Measurements from ENCODE around the gene SLC33A1. TPM values are rescaled to one million over a fixed set of nuclear protein-coding genes. Genes with fewer than 3 reads are reported as not detected.

The SLC33A1 gene
- total RNA-seq (ENCODE audit: low replicate concordance) = 21.8 and 27.4 TPM in 2 replicates

GRCh38 chr3:155854141-155854940, at the start of gene SLC33A1:
Gene SLC33A1 (minus strand): TSS chr3:155854427. CDS start chr3:155853997, 430 bp downstream.
- Histone ChIP-seq H3K9ac (peak within 1 kb of the TSS; percentile 79), H3K79me2 (ENCODE audit: low read depth) (peaks cover 47% of the 10 kb centered on the region), H3F3A (ENCODE audit: low read depth) (peaks cover 13% of the 10 kb centered on the region), H3K4me2 (peak within 1 kb of the TSS; percentile 96), H3K27me3 (peaks cover 5% of the 10 kb centered on the region), H3K27ac (peak within 1 kb of the TSS; percentile 0), H3K4me3 (peak within 1 kb of the TSS; percentile 87), H2AFZ (replicated peaks) (peak within 1 kb of the TSS; percentile 90), H3K9me3 (ENCODE audit: low read depth) (no peaks in the 10 kb centered on the region), H3K36me3 (no peaks in the 10 kb centered on the region), H4K20me1 (ENCODE audit: low read depth) (peaks cover 17% of the 10 kb centered on the region), H3K4me1 (peaks cover 19% of the 10 kb centered on the region)
- no peak for TF ChIP-seq CTCF (IDR thresholded peaks at IDR 0.05)
- TF ChIP-seq EZH2 (IDR thresholded peaks at IDR 0.05) = no peak
- no peak for TF ChIP-seq EZH2phosphoT487 (IDR thresholded peaks at IDR 0.05)
- H3K4me3 Mint-ChIP-seq = peak within 1 kb of the TSS; percentile 99
- H3K36me3 Mint-ChIP-seq = peaks cover 3% of the 10 kb centered on the region
- peak within 1 kb of the TSS; percentile 99 for H3K27ac Mint-ChIP-seq
- H3K27me3 Mint-ChIP-seq (ENCODE audit: insufficient read depth, low read depth) = peaks cover 5% of the 10 kb centered on the region
- peak; percentile 98 for DNase-seq (ENCODE audit: low spot score)
- peaks cover 3% of the 10 kb centered on the region for H3K9me3 Mint-ChIP-seq
- H3K4me1 Mint-ChIP-seq = peaks cover 26% of the 10 kb centered on the region

GRCh38 chr3:155895379-155895900, 41.2 kb upstream of the SLC33A1 start:
- Histone ChIP-seq H3K9ac (no peak overlapping the region), H3K4me3 (no peak overlapping the region), H3K4me1 (no peaks in the 10 kb centered on the region), H3K79me2 (ENCODE audit: low read depth) (peaks cover 57% of the 10 kb centered on the region), H4K20me1 (ENCODE audit: low read depth) (peaks cover 14% of the 10 kb centered on the region), H3K27me3 (no peaks in the 10 kb centered on the region), H2AFZ (replicated peaks) (no peak overlapping the region), H3K27ac (no peak overlapping the region), H3F3A (ENCODE audit: low read depth) (peaks cover 5% of the 10 kb centered on the region), H3K4me2 (no peak overlapping the region), H3K9me3 (ENCODE audit: low read depth) (no peaks in the 10 kb centered on the region), H3K36me3 (peaks cover 17% of the 10 kb centered on the region)
- Mint-ChIP-seq H3K4me1 (no peaks in the 10 kb centered on the region), H3K36me3 (peaks cover 43% of the 10 kb centered on the region), H3K9me3 (peaks cover 2% of the 10 kb centered on the region), H3K27ac (no peak overlapping the region), H3K4me3 (no peak overlapping the region), H3K27me3 (ENCODE audit: insufficient read depth, low read depth) (no peaks in the 10 kb centered on the region)
- TF ChIP-seq EZH2phosphoT487 (IDR thresholded peaks at IDR 0.05) (no peak), CTCF (IDR thresholded peaks at IDR 0.05) (no peak), EZH2 (IDR thresholded peaks at IDR 0.05) (no peak)
- DNase-seq (ENCODE audit: low spot score) = no peak

GRCh38 chr3:155891321-155891720, 37.1 kb upstream of the SLC33A1 start:
- H3K4me3 ChIP-seq = no peak overlapping the region
- peaks cover 7% of the 10 kb centered on the region for H3F3A ChIP-seq (ENCODE audit: low read depth)
- TF ChIP-seq EZH2 (IDR thresholded peaks at IDR 0.05) (no peak), CTCF (IDR thresholded peaks at IDR 0.05) (no peak)

More at GRCh38 chr3:155891321-155891720, 37.1 kb upstream of the SLC33A1 start:
- Histone ChIP-seq H3K4me2 (no peak overlapping the region), H3K36me3 (peaks cover 9% of the 10 kb centered on the region), H3K27me3 (no peaks in the 10 kb centered on the region), H3K9me3 (ENCODE audit: low read depth) (no peaks in the 10 kb centered on the region), H3K4me1 (no peaks in the 10 kb centered on the region), H3K79me2 (ENCODE audit: low read depth) (peaks cover 97% of the 10 kb centered on the region), H4K20me1 (ENCODE audit: low read depth) (peaks cover 49% of the 10 kb centered on the region), H3K9ac (no peak overlapping the region), H3K27ac (no peak overlapping the region), H2AFZ (replicated peaks) (no peak overlapping the region)
- DNase-seq (ENCODE audit: low spot score) = no peak
- Mint-ChIP-seq H3K36me3 (peaks cover 28% of the 10 kb centered on the region), H3K4me1 (peaks cover 5% of the 10 kb centered on the region), H3K4me3 (no peak overlapping the region), H3K27me3 (ENCODE audit: insufficient read depth, low read depth) (no peaks in the 10 kb centered on the region), H3K27ac (no peak overlapping the region), H3K9me3 (peaks cover 2% of the 10 kb centered on the region)
